PFSK-1 (cell line): Measurements from ENCODE around the gene KLF8.

Experiments
- POLR2AphosphoS5 ChIP-seq: IDR thresholded peaks from 2 replicates; pipeline ENCODE4 v1.6.1; 2012; ENCODE audit warnings: low read depth, mild to moderate bottlenecking, control low read depth, low read length, moderate library complexity
- SIN3A ChIP-seq: IDR thresholded peaks from 2 replicates; pipeline ENCODE4 v1.6.1; 2012; ENCODE audit warnings: mild to moderate bottlenecking, low read length, moderate library complexity, borderline replicate concordance; ENCODE audit not compliant: insufficient read depth
- TAF1 ChIP-seq: IDR thresholded peaks from 2 replicates; pipeline ENCODE4 v1.6.1; 2012; ENCODE audit warnings: low read length, control low read depth, borderline replicate concordance; ENCODE audit not compliant: insufficient read depth
- TF ChIP-seq, protein P1 (sequence below), 2 experiments: IDR thresholded peaks; 2 replicates each; pipeline versions ENCODE4 v1.6.1 to v1.8.0; 2011 to 2012; ENCODE audit warnings: low read depth in 2 of 2, low read length in 2 of 2, control low read depth in 1 of 2, inconsistent platforms in 1 of 2, mild to moderate bottlenecking in 1 of 2, moderate library complexity in 1 of 2; ENCODE audit not compliant: insufficient read depth in 1 of 2

DNA sequence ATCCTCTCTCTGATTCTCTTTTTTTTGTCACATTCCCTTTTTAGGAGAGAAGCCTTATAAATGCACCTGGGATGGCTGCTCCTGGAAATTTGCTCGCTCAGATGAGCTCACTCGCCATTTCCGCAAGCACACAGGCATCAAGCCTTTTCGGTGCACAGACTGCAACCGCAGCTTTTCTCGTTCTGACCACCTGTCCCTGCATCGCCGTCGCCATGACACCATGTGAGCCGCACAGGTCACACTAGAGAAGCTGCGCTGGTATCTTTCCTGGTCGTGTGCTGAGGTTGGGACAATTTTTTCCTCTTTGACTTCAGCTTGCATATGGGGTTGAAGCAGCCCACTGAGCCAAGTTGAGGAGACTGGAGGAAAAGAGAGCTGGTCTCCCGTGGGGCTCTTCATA, 52.1 kb downstream of the KLF8 start:
- no peak for TF ChIP-seq POLR2AphosphoS5
- TF ChIP-seq, protein P1, sequence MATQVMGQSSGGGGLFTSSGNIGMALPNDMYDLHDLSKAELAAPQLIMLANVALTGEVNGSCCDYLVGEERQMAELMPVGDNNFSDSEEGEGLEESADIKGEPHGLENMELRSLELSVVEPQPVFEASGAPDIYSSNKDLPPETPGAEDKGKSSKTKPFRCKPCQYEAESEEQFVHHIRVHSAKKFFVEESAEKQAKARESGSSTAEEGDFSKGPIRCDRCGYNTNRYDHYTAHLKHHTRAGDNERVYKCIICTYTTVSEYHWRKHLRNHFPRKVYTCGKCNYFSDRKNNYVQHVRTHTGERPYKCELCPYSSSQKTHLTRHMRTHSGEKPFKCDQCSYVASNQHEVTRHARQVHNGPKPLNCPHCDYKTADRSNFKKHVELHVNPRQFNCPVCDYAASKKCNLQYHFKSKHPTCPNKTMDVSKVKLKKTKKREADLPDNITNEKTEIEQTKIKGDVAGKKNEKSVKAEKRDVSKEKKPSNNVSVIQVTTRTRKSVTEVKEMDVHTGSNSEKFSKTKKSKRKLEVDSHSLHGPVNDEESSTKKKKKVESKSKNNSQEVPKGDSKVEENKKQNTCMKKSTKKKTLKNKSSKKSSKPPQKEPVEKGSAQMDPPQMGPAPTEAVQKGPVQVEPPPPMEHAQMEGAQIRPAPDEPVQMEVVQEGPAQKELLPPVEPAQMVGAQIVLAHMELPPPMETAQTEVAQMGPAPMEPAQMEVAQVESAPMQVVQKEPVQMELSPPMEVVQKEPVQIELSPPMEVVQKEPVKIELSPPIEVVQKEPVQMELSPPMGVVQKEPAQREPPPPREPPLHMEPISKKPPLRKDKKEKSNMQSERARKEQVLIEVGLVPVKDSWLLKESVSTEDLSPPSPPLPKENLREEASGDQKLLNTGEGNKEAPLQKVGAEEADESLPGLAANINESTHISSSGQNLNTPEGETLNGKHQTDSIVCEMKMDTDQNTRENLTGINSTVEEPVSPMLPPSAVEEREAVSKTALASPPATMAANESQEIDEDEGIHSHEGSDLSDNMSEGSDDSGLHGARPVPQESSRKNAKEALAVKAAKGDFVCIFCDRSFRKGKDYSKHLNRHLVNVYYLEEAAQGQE (IDR thresholded peaks at IDR 0.05; ENCODE audit: insufficient read depth in 1 of 2, low read depth in 2 of 2, low read length in 2 of 2), result no peak
- TF ChIP-seq SIN3A, result no peak
- no peak for TF ChIP-seq TAF1
